ENCODE results near the gene CFAP61. TPM values are rescaled to one million over a fixed set of nuclear protein-coding genes. Genes with fewer than 3 reads are reported as not detected.

Gene CFAP61
- total and polyA plus RNA-seq, 9 of the 15 experiments (the other 6 are each of a cell fraction or from before 2014, with no cell fraction given), result 0.11 TPM; not detected in 8

DNA sequence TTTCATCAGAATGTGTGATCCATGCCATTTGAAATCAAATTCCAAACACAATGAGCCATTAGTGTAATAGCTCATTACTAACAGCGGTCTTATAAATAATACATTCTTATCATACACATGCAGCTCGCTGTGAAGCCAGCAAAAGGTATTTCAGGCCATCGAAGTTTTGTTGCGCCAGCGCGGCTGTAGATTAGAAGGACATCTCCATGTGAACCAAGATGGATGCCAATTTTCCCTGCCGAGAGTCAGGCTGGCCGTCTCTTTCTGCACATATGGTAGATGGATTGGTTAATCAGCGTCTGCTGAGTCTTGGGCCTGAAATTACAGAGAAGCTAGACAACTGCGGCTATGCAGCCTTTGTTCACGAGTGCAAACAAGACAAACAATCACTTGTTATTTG is 44.1 kb downstream of the CFAP61 start:
- TF ChIP-seq MCM5 (IDR thresholded peaks at IDR 0.05; ENCODE audit: low read depth) (no peak), CHCHD3 (CRISPR knock-in tag; IDR thresholded peaks at IDR 0.05) (no peak), POLR2B (IDR thresholded peaks at IDR 0.05; ENCODE audit: low read depth, partially characterized antibody) (no peak), EZH2 (IDR thresholded peaks at IDR 0.05; ENCODE audit: borderline replicate concordance, low read depth, low read length) (no peak), XRCC5 (IDR thresholded peaks at IDR 0.05; ENCODE audit: low read depth, low read length) (no peak), SRF (CRISPR knock-in tag; IDR thresholded peaks at IDR 0.05) (no peak), CEBPG (CRISPR knock-in tag; IDR thresholded peaks at IDR 0.05) (no peak), CEBPG (tag; conservative IDR thresholded peaks at IDR 0.05 in 1 of 2, IDR thresholded peaks at IDR 0.05 in 1 of 2) (no peak), MYBL2 (IDR thresholded peaks at IDR 0.05; ENCODE audit: low read depth) (no peak), MYBL2 (CRISPR knock-in tag; IDR thresholded peaks at IDR 0.05; ENCODE audit: borderline replicate concordance) (no peak), HDAC8 (tag; IDR thresholded peaks at IDR 0.05) (no peak), UBTF (IDR thresholded peaks at IDR 0.05; ENCODE audit: borderline replicate concordance in 1 of 2, low read depth in 2 of 2, low read length in 2 of 2) (no peak), WHSC1 (IDR thresholded peaks at IDR 0.05; ENCODE audit: low read length) (no peak), PTBP1 (IDR thresholded peaks at IDR 0.05; ENCODE audit: low read depth, low read length) (no peak)
- TF ChIP-seq, protein P1, sequence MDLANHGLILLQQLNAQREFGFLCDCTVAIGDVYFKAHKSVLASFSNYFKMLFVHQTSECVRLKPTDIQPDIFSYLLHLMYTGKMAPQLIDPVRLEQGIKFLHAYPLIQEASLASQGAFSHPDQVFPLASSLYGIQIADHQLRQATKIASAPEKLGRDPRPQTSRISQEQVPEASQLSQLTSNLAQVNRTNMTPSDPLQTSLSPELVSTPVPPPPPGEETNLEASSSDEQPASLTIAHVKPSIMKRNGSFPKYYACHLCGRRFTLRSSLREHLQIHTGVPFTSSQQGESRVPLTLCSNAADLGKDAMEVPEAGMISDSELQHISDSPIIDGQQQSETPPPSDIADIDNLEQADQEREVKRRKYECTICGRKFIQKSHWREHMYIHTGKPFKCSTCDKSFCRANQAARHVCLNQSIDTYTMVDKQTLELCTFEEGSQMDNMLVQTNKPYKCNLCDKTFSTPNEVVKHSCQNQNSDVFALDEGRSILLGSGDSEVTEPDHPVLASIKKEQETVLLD (IDR thresholded peaks at IDR 0.05), result no peak
- TF ChIP-seq, protein P2, sequence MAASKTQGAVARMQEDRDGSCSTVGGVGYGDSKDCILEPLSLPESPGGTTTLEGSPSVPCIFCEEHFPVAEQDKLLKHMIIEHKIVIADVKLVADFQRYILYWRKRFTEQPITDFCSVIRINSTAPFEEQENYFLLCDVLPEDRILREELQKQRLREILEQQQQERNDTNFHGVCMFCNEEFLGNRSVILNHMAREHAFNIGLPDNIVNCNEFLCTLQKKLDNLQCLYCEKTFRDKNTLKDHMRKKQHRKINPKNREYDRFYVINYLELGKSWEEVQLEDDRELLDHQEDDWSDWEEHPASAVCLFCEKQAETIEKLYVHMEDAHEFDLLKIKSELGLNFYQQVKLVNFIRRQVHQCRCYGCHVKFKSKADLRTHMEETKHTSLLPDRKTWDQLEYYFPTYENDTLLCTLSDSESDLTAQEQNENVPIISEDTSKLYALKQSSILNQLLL (CRISPR knock-in tag; IDR thresholded peaks at IDR 0.05; ENCODE audit: borderline replicate concordance), result no peak
- POLR2A ChIA-PET, result interaction anchor here (0.6 kb wide), 1 partner anchor 1412 kb away, joined by 3 read pairs; no protein-coding TSS in a partner anchor
- Histone ChIP-seq H3K36me3 (ENCODE audit: control insufficient read depth, insufficient read depth, low read length) (no peaks in the 10 kb centered on the region), H3K27ac (ENCODE audit: extremely low read depth, low read depth, low read length) (no peak overlapping the region), H3K4me3 (no peak overlapping the region), H3K9me1 (ENCODE audit: control insufficient read depth, insufficient read depth, low read length) (no peaks in the 10 kb centered on the region), H3K9ac (ENCODE audit: insufficient read depth in 1 of 2, low read depth in 2 of 2, low read length in 2 of 2) (no peak overlapping the region), H4K20me1 (replicated peaks; ENCODE audit: control insufficient read depth, insufficient read depth, low read length) (no peaks in the 10 kb centered on the region), H2AFZ (ENCODE audit: low read depth, low read length) (no peak overlapping the region), H3K79me2 (ENCODE audit: control insufficient read depth, insufficient read depth, low read length) (no peaks in the 10 kb centered on the region), H3K9me3 (replicated peaks; ENCODE audit: control insufficient read depth, insufficient read depth, low read depth, low read length) (no peaks in the 10 kb centered on the region), H3K4me2 (ENCODE audit: insufficient read depth, low read length) (no peak overlapping the region), H3K27me3 (ENCODE audit: control insufficient read depth in 2 of 2, insufficient read depth in 2 of 2, low read length in 2 of 2) (peaks cover 2 to 10% of the 10 kb centered on the region in 2 experiments; a peak in 2 of 5 replicates), H3K4me1 (replicated peaks in 1 of 2; ENCODE audit: control insufficient read depth in 2 of 2, insufficient read depth in 2 of 2, low read length in 2 of 2) (no peaks in the 10 kb centered on the region)
- WGBS (ENCODE audit: insufficient coverage, low coverage, missing lambda C conversion rate), result 0% methylated on average over 11 of the region's 11 CpGs
- ATAC-seq (no peak), DNase-seq (ENCODE audit: extremely low read depth in 1 of 4, low spot score in 3 of 4) (no peak), FAIRE-seq (no peak)
- BruUV-seq (replicated peaks), result no TSS peak
- in situ Hi-C loops (cut with MboI) (loop anchor here (25.0 kb wide), 2 partner anchors 466 to 716 kb away; no protein-coding TSS in a partner anchor), intact Hi-C loops (cut with micrococcal nuclease) (no loop called here)
- CTCF ChIA-PET (ENCODE audit: low intra/inter-chr PET ratio), result no interaction called here
